ENCODE results near the gene KANSL1L. TPM values are rescaled to one million over a fixed set of nuclear protein-coding genes. Genes with fewer than 3 reads are reported as not detected.
"Not testable (repeated sequence)": the region's sequence is repeated elsewhere in the genome, so short reads cannot be mapped to it uniquely, and the experiment has no call there.

The KANSL1L gene
- polyA plus RNA-seq, 1 donor (not counting 4 experiments of a cell fraction or from before 2014, with no cell fraction given) = 4.7 TPM

- peak overlapping the region; percentile 46 for H3K4me2 ChIP-seq (ENCODE audit: control insufficient read depth, extremely low read depth, insufficient read depth, low read depth, low read length)
- no peaks in the 10 kb centered on the region for H4K20me1 ChIP-seq (ENCODE audit: control insufficient read depth, extremely low read depth, insufficient read depth, low read length)
- no peaks in the 10 kb centered on the region for H3K9me1 ChIP-seq (ENCODE audit: control insufficient read depth, extremely low read depth, insufficient read depth, low read length)
- H3K9me3 ChIP-seq (ENCODE audit: control insufficient read depth, low read depth, low read length) = no peaks in the 10 kb centered on the region
- peaks cover 8% of the 10 kb centered on the region for H3K4me1 ChIP-seq (ENCODE audit: control insufficient read depth, extremely low read depth, insufficient read depth, low read length)
- H3K79me2 ChIP-seq (ENCODE audit: control insufficient read depth, insufficient read depth, low read length) = no peaks in the 10 kb centered on the region
- H3K4me3 ChIP-seq (ENCODE audit: control insufficient read depth in 2 of 3, extremely low read depth in 1 of 3, insufficient read depth in 2 of 3, low read depth in 1 of 3, low read length in 3 of 3) = no peak overlapping the region
- no peaks in the 10 kb centered on the region for H3K27me3 ChIP-seq (ENCODE audit: control insufficient read depth, extremely low read depth, insufficient read depth, low read length)
- no peaks in the 10 kb centered on the region for H3K36me3 ChIP-seq (ENCODE audit: control insufficient read depth in 2 of 2, extremely low read depth in 1 of 2, insufficient read depth in 2 of 2, low read length in 2 of 2)
- peak overlapping the region; percentile 91 for H2AFZ ChIP-seq (ENCODE audit: control insufficient read depth, low read length)
- DNase-seq (ENCODE audit: low read depth, low spot score) = no peak
- peak; percentile 74 for FAIRE-seq
- TF ChIP-seq, protein P1, sequence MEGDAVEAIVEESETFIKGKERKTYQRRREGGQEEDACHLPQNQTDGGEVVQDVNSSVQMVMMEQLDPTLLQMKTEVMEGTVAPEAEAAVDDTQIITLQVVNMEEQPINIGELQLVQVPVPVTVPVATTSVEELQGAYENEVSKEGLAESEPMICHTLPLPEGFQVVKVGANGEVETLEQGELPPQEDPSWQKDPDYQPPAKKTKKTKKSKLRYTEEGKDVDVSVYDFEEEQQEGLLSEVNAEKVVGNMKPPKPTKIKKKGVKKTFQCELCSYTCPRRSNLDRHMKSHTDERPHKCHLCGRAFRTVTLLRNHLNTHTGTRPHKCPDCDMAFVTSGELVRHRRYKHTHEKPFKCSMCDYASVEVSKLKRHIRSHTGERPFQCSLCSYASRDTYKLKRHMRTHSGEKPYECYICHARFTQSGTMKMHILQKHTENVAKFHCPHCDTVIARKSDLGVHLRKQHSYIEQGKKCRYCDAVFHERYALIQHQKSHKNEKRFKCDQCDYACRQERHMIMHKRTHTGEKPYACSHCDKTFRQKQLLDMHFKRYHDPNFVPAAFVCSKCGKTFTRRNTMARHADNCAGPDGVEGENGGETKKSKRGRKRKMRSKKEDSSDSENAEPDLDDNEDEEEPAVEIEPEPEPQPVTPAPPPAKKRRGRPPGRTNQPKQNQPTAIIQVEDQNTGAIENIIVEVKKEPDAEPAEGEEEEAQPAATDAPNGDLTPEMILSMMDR (optimal IDR thresholded peaks at IDR 0.05 in 1 of 3, IDR thresholded peaks at IDR 0.05 in 1 of 3, conservative IDR thresholded peaks at IDR 0.05 in 1 of 3; ENCODE audit: extremely low read depth in 1 of 3, insufficient read depth in 2 of 3, low read length in 3 of 3) = no peak
- no peak for TF ChIP-seq EZH2 (IDR thresholded peaks at IDR 0.05; ENCODE audit: low read length)
- no peak overlapping the region for H3K9ac ChIP-seq (ENCODE audit: control insufficient read depth, extremely low read depth, insufficient read depth, low read length)
- H3K27ac ChIP-seq (ENCODE audit: control insufficient read depth, insufficient read depth, low read length) = no peak overlapping the region
- dilution Hi-C loops (cut with MboI; ENCODE audit: extremely low pct_ligation_motif_present, low sequenced_read_pairs) = no loop called here
Measured at GRCh38 chr2:210188190-210188589, 17.0 kb upstream of the KANSL1L start.

DNA sequence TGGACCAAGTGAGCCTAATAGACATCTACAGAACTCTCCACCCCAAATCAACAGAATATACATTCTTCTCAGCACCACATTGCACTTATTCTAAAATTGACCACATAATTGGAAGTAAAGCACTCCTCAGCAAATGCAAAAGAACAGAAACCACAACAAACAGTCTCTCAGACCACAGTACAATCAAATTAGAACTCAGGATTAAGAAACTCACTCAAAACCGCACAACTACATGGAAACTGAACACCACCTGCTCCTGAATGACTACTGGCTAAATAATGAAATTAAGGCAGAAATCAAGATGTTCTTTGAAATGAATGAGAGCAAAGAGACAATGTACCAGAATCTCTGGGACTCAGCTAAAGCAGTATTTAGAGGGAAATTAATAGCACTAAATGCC, 12.7 kb upstream of the KANSL1L start:
- H2AFZ ChIP-seq (ENCODE audit: control insufficient read depth, low read length); H3K9ac ChIP-seq (ENCODE audit: control insufficient read depth, extremely low read depth, insufficient read depth, low read length); dilution Hi-C loops (cut with MboI; ENCODE audit: extremely low pct_ligation_motif_present, low sequenced_read_pairs); H3K79me2 ChIP-seq (ENCODE audit: control insufficient read depth, insufficient read depth, low read length); H3K4me1 ChIP-seq (ENCODE audit: control insufficient read depth, extremely low read depth, insufficient read depth, low read length); H3K27ac ChIP-seq (ENCODE audit: control insufficient read depth, insufficient read depth, low read length); H3K36me3 ChIP-seq (ENCODE audit: control insufficient read depth in 2 of 2, extremely low read depth in 1 of 2, insufficient read depth in 2 of 2, low read length in 2 of 2); H4K20me1 ChIP-seq (ENCODE audit: control insufficient read depth, extremely low read depth, insufficient read depth, low read length); H3K4me2 ChIP-seq (ENCODE audit: control insufficient read depth, extremely low read depth, insufficient read depth, low read depth, low read length); FAIRE-seq; H3K9me3 ChIP-seq (ENCODE audit: control insufficient read depth, low read depth, low read length); H3K9me1 ChIP-seq (ENCODE audit: control insufficient read depth, extremely low read depth, insufficient read depth, low read length); H3K4me3 ChIP-seq (ENCODE audit: control insufficient read depth in 2 of 3, extremely low read depth in 1 of 3, insufficient read depth in 2 of 3, low read depth in 1 of 3, low read length in 3 of 3); H3K27me3 ChIP-seq (ENCODE audit: control insufficient read depth, extremely low read depth, insufficient read depth, low read length); DNase-seq (ENCODE audit: low read depth, low spot score): not testable (repeated sequence)

DNA sequence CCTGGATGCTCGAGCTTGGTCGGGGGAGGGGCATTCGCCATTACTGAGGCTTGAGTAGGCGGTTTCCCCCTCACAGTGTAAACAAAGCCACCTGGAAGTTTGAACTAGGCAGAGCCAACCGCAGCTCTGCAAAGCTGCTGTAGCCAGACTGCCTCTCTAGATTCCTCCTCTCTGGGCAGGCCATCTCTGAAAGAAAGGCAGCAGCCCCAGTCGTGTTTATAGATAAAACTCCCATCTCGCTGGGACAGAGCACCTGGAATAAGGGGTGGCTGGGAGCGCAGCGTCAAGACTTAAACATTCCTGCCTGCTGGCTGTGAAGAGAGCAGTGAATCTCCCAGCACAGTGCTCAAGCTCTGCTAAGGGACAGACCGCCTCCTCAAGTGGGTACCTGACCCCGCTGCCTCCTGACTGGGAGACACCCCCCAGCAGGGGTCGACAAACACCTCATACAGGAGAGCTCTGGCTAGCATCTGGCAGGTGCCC, 10.4 kb upstream of the KANSL1L start:
- dilution Hi-C loops (cut with MboI; ENCODE audit: extremely low pct_ligation_motif_present, low sequenced_read_pairs); H3K4me3 ChIP-seq (ENCODE audit: control insufficient read depth in 2 of 3, extremely low read depth in 1 of 3, insufficient read depth in 2 of 3, low read depth in 1 of 3, low read length in 3 of 3); H3K9me1 ChIP-seq (ENCODE audit: control insufficient read depth, extremely low read depth, insufficient read depth, low read length); H4K20me1 ChIP-seq (ENCODE audit: control insufficient read depth, extremely low read depth, insufficient read depth, low read length); H3K4me1 ChIP-seq (ENCODE audit: control insufficient read depth, extremely low read depth, insufficient read depth, low read length); H3K9ac ChIP-seq (ENCODE audit: control insufficient read depth, extremely low read depth, insufficient read depth, low read length); H3K27ac ChIP-seq (ENCODE audit: control insufficient read depth, insufficient read depth, low read length); H3K27me3 ChIP-seq (ENCODE audit: control insufficient read depth, extremely low read depth, insufficient read depth, low read length); FAIRE-seq; H3K4me2 ChIP-seq (ENCODE audit: control insufficient read depth, extremely low read depth, insufficient read depth, low read depth, low read length); H3K36me3 ChIP-seq (ENCODE audit: control insufficient read depth in 2 of 2, extremely low read depth in 1 of 2, insufficient read depth in 2 of 2, low read length in 2 of 2); H2AFZ ChIP-seq (ENCODE audit: control insufficient read depth, low read length); H3K79me2 ChIP-seq (ENCODE audit: control insufficient read depth, insufficient read depth, low read length); DNase-seq (ENCODE audit: low read depth, low spot score); H3K9me3 ChIP-seq (ENCODE audit: control insufficient read depth, low read depth, low read length): not testable (repeated sequence)

- FAIRE-seq; H3K9me3 ChIP-seq (ENCODE audit: control insufficient read depth, low read depth, low read length); H3K9ac ChIP-seq (ENCODE audit: control insufficient read depth, extremely low read depth, insufficient read depth, low read length); H3K4me2 ChIP-seq (ENCODE audit: control insufficient read depth, extremely low read depth, insufficient read depth, low read depth, low read length); H3K79me2 ChIP-seq (ENCODE audit: control insufficient read depth, insufficient read depth, low read length); H2AFZ ChIP-seq (ENCODE audit: control insufficient read depth, low read length); dilution Hi-C loops (cut with MboI; ENCODE audit: extremely low pct_ligation_motif_present, low sequenced_read_pairs); H3K27ac ChIP-seq (ENCODE audit: control insufficient read depth, insufficient read depth, low read length); H3K4me3 ChIP-seq (ENCODE audit: control insufficient read depth in 2 of 3, extremely low read depth in 1 of 3, insufficient read depth in 2 of 3, low read depth in 1 of 3, low read length in 3 of 3); H3K9me1 ChIP-seq (ENCODE audit: control insufficient read depth, extremely low read depth, insufficient read depth, low read length); DNase-seq (ENCODE audit: low read depth, low spot score); H3K4me1 ChIP-seq (ENCODE audit: control insufficient read depth, extremely low read depth, insufficient read depth, low read length); H3K27me3 ChIP-seq (ENCODE audit: control insufficient read depth, extremely low read depth, insufficient read depth, low read length); H3K36me3 ChIP-seq (ENCODE audit: control insufficient read depth in 2 of 2, extremely low read depth in 1 of 2, insufficient read depth in 2 of 2, low read length in 2 of 2); H4K20me1 ChIP-seq (ENCODE audit: control insufficient read depth, extremely low read depth, insufficient read depth, low read length): not testable (repeated sequence)
Measured at GRCh38 chr2:210181033-210181605, 9.9 kb upstream of the KANSL1L start.

Measured in keratinocyte (primary cell).